Endodermal cell (in vitro differentiated cells): Measurements from ENCODE around the gene PRR33. TPM values are rescaled to one million over a fixed set of nuclear protein-coding genes. Genes with fewer than 3 reads are reported as not detected.

Experiments
- DNase-seq: peaks from one replicate; pipeline ENCODE4 v3.0.0-alpha.2; 2017
- H3K27ac ChIP-seq: 2 replicates; pipeline ENCODE4 v1.5.1; 2013; ENCODE audit warnings: mild to moderate bottlenecking, low read depth, low read length, moderate library complexity
- H3K27me3 ChIP-seq: 2 replicates; pipeline ENCODE4 v1.6.1; 2013; ENCODE audit warnings: mild to moderate bottlenecking, low read length, moderate library complexity; ENCODE audit not compliant: insufficient read depth, control insufficient read depth, poor library complexity, severe bottlenecking
- H3K36me3 ChIP-seq: 2 replicates; pipeline ENCODE4 v1.7.0; 2013; ENCODE audit warnings: mild to moderate bottlenecking, low read length, moderate library complexity; ENCODE audit not compliant: control insufficient read depth, insufficient read depth
- H3K4me1 ChIP-seq: one replicate; pipeline ENCODE4 v1.7.0; 2013; ENCODE audit warnings: low read length; ENCODE audit not compliant: control insufficient read depth, insufficient read depth
- H3K4me3 ChIP-seq: 2 replicates; pipeline ENCODE4 v1.5.1; 2013; ENCODE audit warnings: mild to moderate bottlenecking, low read length, moderate library complexity
- H3K9ac ChIP-seq: 2 replicates; pipeline ENCODE4 v1.6.1; 2013; ENCODE audit warnings: mild to moderate bottlenecking, low read length, moderate library complexity; ENCODE audit not compliant: poor library complexity, severe bottlenecking; ENCODE audit errors: extremely low read depth
- H3K9me3 ChIP-seq: 2 replicates; pipeline ENCODE4 v1.6.1; 2013; ENCODE audit warnings: mild to moderate bottlenecking, low read length, moderate library complexity; ENCODE audit not compliant: control insufficient read depth
- H3K27ac Mint-ChIP-seq: 2 replicates; pipeline ENCODE4 v1.8.0; 2020; ENCODE audit warnings: mixed read lengths
- H3K27me3 Mint-ChIP-seq: 2 replicates; pipeline ENCODE4 v1.8.0; 2021; ENCODE audit warnings: mild to moderate bottlenecking, mixed read lengths; ENCODE audit not compliant: insufficient read depth
- H3K36me3 Mint-ChIP-seq: 2 replicates; pipeline ENCODE4 v1.8.0; 2020; ENCODE audit warnings: low read depth, mixed read lengths
- H3K4me1 Mint-ChIP-seq: 2 replicates; pipeline ENCODE4 v1.8.0; 2020; ENCODE audit warnings: mixed read lengths
- H3K4me3 Mint-ChIP-seq: 2 replicates; pipeline ENCODE4 v1.8.0; 2020; ENCODE audit warnings: mild to moderate bottlenecking, moderate library complexity, mixed read lengths
- H3K9me3 Mint-ChIP-seq: 2 replicates; pipeline ENCODE4 v1.8.0; 2020; ENCODE audit warnings: mild to moderate bottlenecking, mixed read lengths
- WGBS, 2 experiments: methylation state at CpG; one replicate each; pipeline versions ENCODE4 v1.1.5 to v1.1.7; 2013; ENCODE audit warnings: missing lambda C conversion rate in 2 of 2, mixed read lengths in 1 of 2; ENCODE audit not compliant: insufficient coverage in 1 of 2, insufficient read length in 1 of 2; 5-methylcytosine and 5-hydroxymethylcytosine counted together
- total RNA-seq, 2 donors: library from RNA; stranded (reverse); fragmentation: NEBNext Ultra II Directional in 1 of 2; extraction: Animal tissue kit (Norgen Biotek cat#: 25700) in 1 of 2; gene quantifications; 2 replicates in 1 of 2; 3 replicates in 1 of 2; pipeline ENCODE4 v1.2.1, GENCODE V29; 2021
- TF ChIP-seq, protein P1 (sequence below): fragments of 200-600 bp; sonication (generic); conservative IDR thresholded peaks from 2 replicates; pipeline ENCODE4 v1.5.0; 2021; ENCODE audit warnings: antibody characterized with exemption, mild to moderate bottlenecking

Gene PRR33
- total RNA-seq, 2 donors from 2014 or later, result not detected

- Histone ChIP-seq H3K36me3 (no peaks in the 10 kb centered on the region), H3K9ac (no peak overlapping the region), H3K27me3 (no peaks in the 10 kb centered on the region), H3K9me3 (no peaks in the 10 kb centered on the region), H3K4me1 (no peaks in the 10 kb centered on the region), H3K4me3 (no peak overlapping the region), H3K27ac (no peak overlapping the region)
- H3K27me3 Mint-ChIP-seq, result no peaks in the 10 kb centered on the region
- H3K4me3 Mint-ChIP-seq, result no peak overlapping the region
- no peak for DNase-seq
- H3K4me1 Mint-ChIP-seq, result no peaks in the 10 kb centered on the region
- H3K9me3 Mint-ChIP-seq, result no peaks in the 10 kb centered on the region
- TF ChIP-seq, protein P1, sequence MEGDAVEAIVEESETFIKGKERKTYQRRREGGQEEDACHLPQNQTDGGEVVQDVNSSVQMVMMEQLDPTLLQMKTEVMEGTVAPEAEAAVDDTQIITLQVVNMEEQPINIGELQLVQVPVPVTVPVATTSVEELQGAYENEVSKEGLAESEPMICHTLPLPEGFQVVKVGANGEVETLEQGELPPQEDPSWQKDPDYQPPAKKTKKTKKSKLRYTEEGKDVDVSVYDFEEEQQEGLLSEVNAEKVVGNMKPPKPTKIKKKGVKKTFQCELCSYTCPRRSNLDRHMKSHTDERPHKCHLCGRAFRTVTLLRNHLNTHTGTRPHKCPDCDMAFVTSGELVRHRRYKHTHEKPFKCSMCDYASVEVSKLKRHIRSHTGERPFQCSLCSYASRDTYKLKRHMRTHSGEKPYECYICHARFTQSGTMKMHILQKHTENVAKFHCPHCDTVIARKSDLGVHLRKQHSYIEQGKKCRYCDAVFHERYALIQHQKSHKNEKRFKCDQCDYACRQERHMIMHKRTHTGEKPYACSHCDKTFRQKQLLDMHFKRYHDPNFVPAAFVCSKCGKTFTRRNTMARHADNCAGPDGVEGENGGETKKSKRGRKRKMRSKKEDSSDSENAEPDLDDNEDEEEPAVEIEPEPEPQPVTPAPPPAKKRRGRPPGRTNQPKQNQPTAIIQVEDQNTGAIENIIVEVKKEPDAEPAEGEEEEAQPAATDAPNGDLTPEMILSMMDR, result no peak
- no peaks in the 10 kb centered on the region for H3K36me3 Mint-ChIP-seq
- no peak overlapping the region for H3K27ac Mint-ChIP-seq
- WGBS, 2 experiments, result 83 to 91% methylated on average over 1 to 13 of the region's 13 CpGs
Measured at GRCh38 chr11:1856306-1857005, 35.2 kb downstream of the PRR33 start.

DNA sequence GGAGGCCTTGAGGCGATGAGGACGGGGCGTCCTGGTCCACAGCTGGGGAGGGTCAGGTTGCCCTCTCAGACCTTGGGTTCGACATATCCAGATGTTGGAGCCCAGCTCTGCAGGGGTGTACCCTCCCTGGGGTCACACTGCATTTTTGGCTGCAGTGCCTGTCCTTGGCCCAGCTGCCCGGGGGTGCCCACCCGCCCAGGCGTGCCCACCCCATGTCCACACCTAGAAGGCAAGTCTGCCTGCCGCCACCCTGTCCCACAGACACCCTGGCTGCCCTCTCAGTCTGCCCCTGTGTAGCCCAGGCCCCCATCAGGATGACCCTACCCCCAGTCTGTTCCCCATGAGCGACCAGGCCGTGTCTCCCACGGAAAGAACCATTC, 35.8 kb downstream of the PRR33 start:
- Histone ChIP-seq H3K9me3 (no peaks in the 10 kb centered on the region), H3K27ac (no peak overlapping the region), H3K9ac (no peak overlapping the region), H3K4me1 (no peaks in the 10 kb centered on the region), H3K27me3 (no peaks in the 10 kb centered on the region), H3K4me3 (no peak overlapping the region), H3K36me3 (no peaks in the 10 kb centered on the region)
- DNase-seq, result no peak
- H3K4me3 Mint-ChIP-seq, result no peak overlapping the region
- H3K27me3 Mint-ChIP-seq, result no peaks in the 10 kb centered on the region
- H3K27ac Mint-ChIP-seq, result no peak overlapping the region
- H3K9me3 Mint-ChIP-seq, result no peaks in the 10 kb centered on the region
- TF ChIP-seq, protein P1, result no peak
- no peaks in the 10 kb centered on the region for H3K36me3 Mint-ChIP-seq
- 92 to 97% methylated on average over 7 to 11 of the region's 11 CpGs for WGBS, 2 experiments
- no peaks in the 10 kb centered on the region for H3K4me1 Mint-ChIP-seq

DNA sequence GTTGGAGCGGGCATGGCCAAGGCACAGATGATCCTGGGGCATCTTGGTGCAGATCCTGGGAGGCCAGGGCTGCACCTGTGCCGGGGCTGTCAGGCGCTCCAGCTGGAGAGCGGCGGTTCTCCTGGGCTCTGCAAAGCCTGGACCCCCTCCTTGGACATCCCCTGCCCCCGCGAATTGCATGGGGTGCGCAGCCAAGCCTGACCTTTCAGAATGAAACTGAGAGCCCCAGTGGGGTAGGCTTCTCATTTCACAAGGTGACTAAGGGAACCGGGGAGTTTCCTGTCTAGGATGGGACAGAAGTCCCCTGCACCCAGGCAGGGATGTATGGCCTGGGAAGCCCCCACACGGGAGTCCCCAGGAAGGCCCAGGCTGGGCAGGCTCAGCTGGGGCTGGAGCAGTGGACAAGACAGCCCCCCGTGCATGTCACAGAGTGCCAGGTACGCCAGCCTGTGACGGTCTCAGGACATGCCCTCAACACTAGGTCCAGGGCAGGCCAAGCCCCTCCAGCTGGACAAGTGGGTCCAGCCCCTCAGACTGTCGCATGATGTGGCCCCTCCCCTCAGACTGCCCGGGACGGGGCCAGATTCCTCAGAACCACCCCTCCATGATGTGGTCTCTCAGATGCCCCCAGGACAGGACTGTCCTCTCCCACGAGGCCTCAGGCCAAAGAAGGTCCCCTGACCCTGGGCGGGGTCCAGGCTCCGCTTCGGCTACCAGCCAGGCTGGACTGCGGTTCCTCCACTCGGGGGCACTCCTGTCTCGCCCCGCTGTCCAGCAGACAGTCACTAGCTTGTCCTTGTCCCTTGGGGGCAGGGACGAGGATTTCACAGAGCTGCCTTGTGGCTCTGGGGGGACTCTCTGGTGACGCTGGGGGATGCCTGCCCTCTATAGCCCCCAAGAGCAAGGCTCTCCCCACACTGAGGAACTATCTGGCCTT, 36.5 kb downstream of the PRR33 start:
- no peak for DNase-seq
- no peaks in the 10 kb centered on the region for H3K9me3 ChIP-seq
- no peaks in the 10 kb centered on the region for H3K36me3 Mint-ChIP-seq
- no peaks in the 10 kb centered on the region for H3K27me3 Mint-ChIP-seq
- TF ChIP-seq, protein P1, result no peak
- no peaks in the 10 kb centered on the region for H3K9me3 Mint-ChIP-seq
- no peaks in the 10 kb centered on the region for H3K4me1 ChIP-seq
- H3K4me3 ChIP-seq, result no peak overlapping the region
- H3K27ac Mint-ChIP-seq, result no peak overlapping the region
- WGBS, 2 experiments, result 85 to 92% methylated on average over 15 to 26 of the region's 26 CpGs
- no peaks in the 10 kb centered on the region for H3K36me3 ChIP-seq
- no peak overlapping the region for H3K4me3 Mint-ChIP-seq
- H3K27me3 ChIP-seq, result no peaks in the 10 kb centered on the region
- H3K9ac ChIP-seq, result no peak overlapping the region
- H3K4me1 Mint-ChIP-seq, result no peaks in the 10 kb centered on the region
- H3K27ac ChIP-seq, result no peak overlapping the region
